KOPT-K1 (cell line): ENCODE measurements around the gene FGA.
"Not testable (repeated sequence)": the region's sequence is repeated elsewhere in the genome, so short reads cannot be mapped to it uniquely, and the experiment has no call there.

Source experiments
- H3K27ac ChIP-seq: fragments of 200-600 bp; sonication (generic); 2 replicates; pipeline ENCODE4 v1.5.1; 2016; ENCODE audit warnings: antibody characterized with exemption, mild to moderate bottlenecking, low read depth, low read length; ENCODE audit not compliant: poor library complexity, severe bottlenecking
- H3K36me3 ChIP-seq: fragments of 200-600 bp; sonication (generic); 2 replicates; pipeline ENCODE4 v1.5.1; 2017; ENCODE audit warnings: antibody characterized with exemption, mild to moderate bottlenecking, low read length, moderate library complexity; ENCODE audit not compliant: insufficient read depth
- H3K9me3 ChIP-seq: fragments of 200-600 bp; sonication (generic); 2 replicates; pipeline ENCODE4 v1.5.1; 2017; ENCODE audit warnings: antibody characterized with exemption, low read length, mild to moderate bottlenecking; ENCODE audit not compliant: insufficient read depth, poor library complexity, severe bottlenecking

The FGA gene

DNA sequence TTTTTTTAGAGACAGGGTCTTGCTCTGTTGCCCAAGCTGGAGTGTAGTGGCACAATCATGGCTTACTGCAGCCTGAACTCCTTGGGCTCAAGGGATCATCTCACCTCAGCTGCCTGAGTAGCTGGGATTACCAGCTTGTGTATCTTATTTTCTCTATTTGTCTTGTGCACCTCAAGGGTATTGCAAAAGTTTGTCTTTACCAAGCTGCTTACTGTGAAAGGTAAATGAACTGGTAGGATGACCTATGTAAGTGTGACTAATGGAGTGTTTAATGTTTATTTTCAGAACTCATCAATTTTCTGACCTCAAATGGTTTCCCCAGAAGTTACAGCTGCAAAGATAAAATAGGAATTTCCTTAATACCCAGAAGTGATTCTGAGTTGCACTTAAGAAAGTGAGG, 5.3 kb upstream of the FGA start:
- H3K36me3 ChIP-seq: no peaks in the 10 kb centered on the region
- H3K27ac ChIP-seq: no peak overlapping the region
- H3K9me3 ChIP-seq: no peaks in the 10 kb centered on the region

DNA sequence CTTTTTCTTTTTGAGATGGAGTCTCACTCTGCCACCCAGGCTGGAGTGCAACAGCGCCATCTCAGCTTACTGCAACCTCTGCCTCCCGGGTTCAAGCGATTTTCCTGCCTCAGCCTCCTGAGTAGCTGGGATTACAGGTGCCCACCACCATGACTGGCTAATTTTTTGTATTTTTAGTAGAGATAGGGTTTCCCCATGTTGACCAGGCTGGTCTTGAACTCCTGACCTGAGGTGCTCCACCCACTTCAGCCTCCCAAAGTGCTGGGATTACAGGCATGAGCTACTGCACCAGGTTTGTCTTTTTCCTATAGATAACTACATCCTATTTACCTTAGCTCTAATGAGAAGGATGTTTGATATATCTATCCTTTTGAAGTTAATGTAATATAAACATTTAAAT, 3.8 kb upstream of the FGA start:
- not testable (repeated sequence) for H3K27ac ChIP-seq

DNA sequence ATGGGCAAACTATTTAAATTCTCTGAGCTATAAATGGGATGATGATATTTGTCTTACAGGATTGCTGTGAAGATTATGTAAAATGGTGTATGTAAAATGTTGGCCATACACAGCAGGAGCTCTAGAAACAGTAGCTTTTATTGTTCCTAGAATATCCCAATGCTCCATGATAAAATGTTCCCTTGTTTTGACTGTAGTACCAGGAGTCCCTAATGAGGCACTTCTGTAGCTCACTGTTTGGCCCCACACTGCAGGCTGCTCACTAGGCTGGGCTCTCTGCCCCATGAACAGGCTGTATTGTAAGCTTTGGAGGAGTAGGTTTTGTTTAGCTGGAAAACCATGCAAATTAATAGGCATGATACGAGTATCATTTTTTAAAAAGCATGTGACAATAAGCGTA, 3.3 kb upstream of the FGA start:
- Histone ChIP-seq H3K27ac (no peak overlapping the region), H3K36me3 (no peaks in the 10 kb centered on the region), H3K9me3 (no peaks in the 10 kb centered on the region)

More for the DNA sequence above, 3.8 kb upstream of the FGA start:
- not testable (repeated sequence) for H3K9me3 ChIP-seq, H3K36me3 ChIP-seq

DNA sequence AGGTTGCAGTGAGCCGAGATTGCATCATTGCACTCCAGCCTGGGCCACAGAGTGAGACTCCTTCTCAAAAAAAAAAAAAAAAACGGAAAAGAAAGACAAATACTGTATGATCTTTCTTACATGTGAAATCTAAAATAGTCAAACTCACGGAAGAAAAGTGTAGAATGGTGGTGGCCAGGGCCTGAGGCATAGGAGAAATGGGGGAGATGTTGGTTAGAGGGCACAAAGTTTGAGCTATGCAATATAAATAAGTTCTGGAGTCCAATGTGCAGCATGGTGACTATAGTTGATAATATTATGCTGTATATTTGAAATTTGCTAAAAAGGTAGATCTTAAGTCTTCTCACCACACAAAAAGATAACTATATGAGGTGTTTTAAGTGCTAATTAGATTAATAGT, 1.3 kb upstream of the FGA start:
- H3K36me3 ChIP-seq: no peaks in the 10 kb centered on the region
- no peaks in the 10 kb centered on the region for H3K9me3 ChIP-seq
- no peak overlapping the region for H3K27ac ChIP-seq

DNA sequence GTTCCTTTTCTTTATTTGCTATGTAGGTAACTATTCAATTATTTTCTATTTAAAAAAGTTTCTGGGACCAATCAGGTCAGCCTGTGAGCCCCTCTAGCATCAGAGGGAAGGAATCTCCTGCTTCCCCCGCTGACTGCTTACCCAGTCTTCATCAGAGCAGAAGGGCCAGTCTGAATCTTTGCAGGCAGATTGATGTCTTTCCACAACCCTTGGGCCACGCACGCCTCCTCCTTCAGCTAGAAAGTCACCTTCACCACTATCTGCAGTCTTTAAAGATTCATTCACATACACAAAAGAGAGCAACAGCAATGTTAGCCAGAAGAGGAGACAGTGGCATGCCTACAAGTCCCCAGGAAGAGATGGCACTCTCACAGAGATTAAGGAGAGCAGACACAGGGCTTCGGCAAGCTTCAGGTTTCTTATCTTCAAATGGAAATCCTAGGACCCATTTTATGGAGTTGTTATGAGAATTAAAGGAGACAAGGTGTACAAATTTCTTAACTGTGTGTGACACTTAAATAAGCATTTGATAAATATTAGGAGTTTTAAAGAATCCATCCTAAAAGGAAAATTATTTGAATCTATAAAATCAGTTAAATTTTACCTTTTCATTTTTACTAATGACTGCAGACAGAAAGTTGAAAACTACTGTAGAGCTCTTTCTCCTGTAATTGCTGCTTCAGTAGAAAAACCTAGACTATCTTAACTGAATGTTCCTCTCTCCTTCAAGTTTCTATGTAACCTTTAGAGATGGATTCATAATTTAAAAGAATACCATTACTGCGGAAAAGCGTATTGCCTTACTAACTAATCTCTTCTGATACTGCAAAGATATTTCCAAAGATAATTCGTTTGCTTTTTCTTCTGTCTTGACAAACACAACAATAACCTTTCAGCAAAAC, 995 bp downstream of the FGA start:
- Histone ChIP-seq H3K36me3 (no peaks in the 10 kb centered on the region), H3K27ac (no peak overlapping the region), H3K9me3 (no peaks in the 10 kb centered on the region)

DNA sequence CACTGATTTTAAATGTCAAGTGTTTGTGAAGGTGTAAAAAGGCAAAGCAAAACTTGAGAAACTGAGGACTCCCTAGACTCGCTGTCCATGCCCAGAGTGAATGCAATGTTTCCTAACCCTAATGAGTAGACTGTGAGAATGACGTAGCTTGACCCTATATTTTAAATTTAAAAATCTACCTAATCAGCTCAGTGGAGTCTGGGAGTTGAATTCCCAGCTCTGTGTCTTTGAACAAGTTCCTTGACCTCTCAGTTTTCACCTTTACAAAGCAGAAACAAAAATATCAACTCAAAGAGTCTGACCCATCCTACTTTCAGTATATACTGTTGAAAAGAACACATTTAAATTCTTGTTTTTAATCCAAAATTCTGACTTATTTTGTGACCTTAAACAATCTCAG, 2.3 kb downstream of the FGA start:
- no peak overlapping the region for H3K27ac ChIP-seq
- no peaks in the 10 kb centered on the region for H3K36me3 ChIP-seq

DNA sequence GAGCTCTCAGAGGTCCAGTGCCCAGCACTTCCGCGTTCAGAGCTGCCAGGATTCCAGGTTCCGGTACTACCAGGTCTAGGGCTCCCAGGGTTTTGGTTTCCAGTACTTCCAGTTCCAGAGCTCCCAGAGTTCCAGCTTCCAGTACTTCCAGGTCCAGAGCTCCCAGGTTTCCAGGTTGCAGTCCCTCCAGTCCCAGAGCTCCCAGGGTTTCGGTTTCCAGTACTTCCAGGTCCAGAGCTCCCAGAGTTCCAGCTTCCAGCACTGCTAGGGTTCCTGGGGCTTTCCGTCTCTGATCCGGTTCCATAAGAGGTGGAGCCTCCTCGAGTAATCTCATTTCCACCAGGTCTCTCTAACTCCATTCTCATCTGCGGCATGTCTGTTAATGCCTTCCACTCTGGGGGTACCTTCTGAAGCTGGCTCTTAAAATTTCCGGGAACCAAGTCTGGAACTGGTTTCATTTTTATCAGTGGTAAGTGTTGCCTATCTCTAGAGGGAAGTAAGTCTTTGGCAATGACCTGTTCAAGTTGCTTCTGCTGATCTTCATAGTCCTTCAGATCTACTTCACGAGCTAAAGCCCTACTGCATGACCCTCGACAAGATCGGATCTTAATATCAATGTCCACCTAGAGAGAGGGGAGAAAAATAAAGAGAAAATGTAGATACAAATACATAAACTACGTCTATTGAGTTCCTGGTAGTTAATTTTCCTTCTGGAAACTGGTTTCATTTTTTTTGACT, 4.1 kb downstream of the FGA start:
- no peaks in the 10 kb centered on the region for H3K36me3 ChIP-seq
- H3K9me3 ChIP-seq: no peaks in the 10 kb centered on the region
- H3K27ac ChIP-seq: no peak overlapping the region

More for the DNA sequence above, 2.3 kb downstream of the FGA start:
- H3K9me3 ChIP-seq: no peaks in the 10 kb centered on the region

DNA sequence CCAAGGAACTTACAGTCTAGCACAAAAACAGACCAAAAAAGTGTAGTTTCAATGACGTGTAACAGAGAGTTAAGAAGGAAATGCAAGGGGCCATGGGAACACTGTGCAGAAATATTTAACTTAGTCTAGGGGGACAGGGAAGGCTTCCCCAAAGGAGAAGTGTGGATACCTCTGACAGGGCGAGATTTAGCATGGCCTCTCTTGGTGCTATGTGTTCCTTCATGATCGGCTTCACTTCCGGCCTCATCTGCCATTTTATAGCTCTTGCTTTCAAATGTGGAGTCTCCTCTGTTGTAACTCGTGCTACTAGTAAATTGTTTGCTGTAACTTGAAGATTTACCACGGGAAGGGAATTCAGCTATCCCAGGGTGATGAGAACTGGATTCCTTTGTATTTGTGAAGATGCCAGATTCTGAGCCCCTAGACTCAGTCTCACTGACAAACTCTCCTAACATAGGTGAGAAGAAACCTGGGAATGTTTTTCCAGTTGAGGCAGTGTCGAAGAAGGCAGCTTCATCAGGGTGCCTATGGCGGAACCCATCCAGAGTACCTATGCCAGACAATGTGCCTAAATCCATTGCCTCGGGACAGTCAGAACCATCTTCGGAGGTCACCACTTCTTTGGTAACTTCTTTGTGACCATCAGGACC, 5.0 kb downstream of the FGA start:
- H3K36me3 ChIP-seq: no peaks in the 10 kb centered on the region
- H3K27ac ChIP-seq: no peak overlapping the region
- H3K9me3 ChIP-seq: no peaks in the 10 kb centered on the region

DNA sequence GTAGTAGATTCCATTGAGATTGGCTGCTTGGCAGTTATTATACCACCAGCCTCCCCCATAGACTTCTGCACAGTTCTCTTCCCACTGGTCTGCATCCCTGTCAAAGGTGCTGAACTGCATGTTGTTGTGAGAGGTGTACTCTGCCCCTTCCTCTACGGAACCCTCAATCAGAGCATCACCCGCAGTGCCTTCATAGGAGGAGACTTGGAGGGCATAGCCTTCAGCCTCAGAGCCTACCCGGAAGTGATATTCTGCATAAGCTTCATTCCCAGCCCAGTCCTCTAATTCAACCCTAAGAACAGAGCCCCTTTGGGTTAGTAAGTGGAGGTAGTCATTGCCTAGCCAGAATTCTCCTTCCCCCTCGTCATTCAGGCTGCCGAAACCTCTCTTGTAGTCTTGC, 6.3 kb downstream of the FGA start:
- H3K9me3 ChIP-seq: no peaks in the 10 kb centered on the region
- H3K36me3 ChIP-seq: no peaks in the 10 kb centered on the region
- H3K27ac ChIP-seq: no peak overlapping the region

DNA sequence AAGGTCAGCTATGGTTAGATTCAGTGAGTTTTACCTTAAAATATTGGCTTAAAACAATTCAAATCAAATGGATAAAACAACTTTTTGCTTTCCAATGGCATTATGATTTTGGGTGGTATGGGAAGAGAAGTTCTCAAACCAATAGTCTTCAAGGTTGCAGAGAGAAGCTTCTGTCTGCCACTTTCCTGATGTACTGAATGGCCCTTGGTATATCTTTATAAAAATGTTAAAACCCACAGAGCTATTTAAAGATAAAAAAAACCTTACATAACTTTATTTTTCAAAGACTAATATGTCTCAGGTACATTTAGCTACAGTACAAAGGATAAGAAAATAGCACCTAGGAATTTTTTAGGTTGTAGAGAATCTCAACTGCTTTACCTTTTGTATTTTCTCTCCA, 6.9 kb downstream of the FGA start:
- no peaks in the 10 kb centered on the region for H3K36me3 ChIP-seq
- H3K27ac ChIP-seq: no peak overlapping the region
- H3K9me3 ChIP-seq: no peaks in the 10 kb centered on the region

DNA sequence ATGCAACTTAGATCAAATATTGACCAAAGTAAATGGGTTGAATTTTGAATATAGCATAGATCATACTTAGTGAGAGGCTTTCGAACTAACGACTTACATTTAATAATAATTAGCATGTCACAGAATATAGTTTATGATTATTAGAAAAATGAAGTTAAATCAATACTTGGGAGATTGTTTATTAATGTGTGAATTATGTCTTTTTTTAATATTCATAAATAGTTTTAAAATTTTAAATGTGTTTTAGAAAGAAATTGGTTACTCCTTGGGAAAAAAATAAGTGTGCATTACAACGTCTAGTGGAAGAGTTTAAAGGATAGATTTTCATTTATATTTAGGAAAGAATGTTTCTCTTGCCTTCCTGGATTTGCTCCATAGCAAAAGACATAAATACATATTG, 7.3 kb downstream of the FGA start:
- Histone ChIP-seq H3K27ac (no peak overlapping the region), H3K36me3 (no peaks in the 10 kb centered on the region), H3K9me3 (no peaks in the 10 kb centered on the region)

DNA sequence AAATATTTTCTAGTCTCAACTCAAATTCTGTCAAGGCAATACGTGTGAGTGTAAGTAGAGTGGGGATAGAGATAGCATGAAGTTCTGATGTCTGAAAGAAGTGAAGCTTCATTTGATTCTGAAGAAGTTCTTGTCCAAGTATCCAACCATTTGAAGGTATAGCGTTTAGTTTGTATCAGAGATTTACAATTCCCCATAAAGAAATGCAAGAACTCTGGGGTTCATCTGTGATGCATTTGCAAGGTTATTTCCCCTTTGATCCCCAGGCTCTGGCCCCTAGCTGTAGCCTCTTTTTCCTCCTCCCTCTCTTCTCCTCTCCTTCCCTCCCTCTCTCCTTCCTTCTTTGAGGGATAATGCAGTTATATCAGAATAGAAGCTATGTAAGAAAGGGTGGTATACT, 7.8 kb downstream of the FGA start:
- Histone ChIP-seq H3K36me3 (no peaks in the 10 kb centered on the region), H3K9me3 (no peaks in the 10 kb centered on the region), H3K27ac (no peak overlapping the region)

DNA sequence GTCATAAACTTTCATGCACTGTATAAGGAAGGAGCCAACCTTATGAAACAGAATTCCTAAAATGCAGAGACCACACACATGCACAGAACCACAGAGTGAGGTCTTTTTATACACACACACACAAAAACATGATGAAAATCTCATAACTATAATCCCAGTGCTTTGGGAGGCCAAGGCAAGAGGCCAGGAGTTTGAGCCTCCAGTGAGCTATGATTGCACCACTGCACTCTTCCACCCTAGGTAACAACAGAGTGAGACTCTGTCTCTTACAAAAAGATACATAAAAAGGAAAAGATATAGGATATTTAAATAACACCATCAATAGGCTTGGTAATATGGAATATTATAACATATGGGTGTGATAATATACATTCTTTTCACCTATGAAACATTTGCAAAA, 10.6 kb downstream of the FGA start:
- Histone ChIP-seq H3K27ac (no peak overlapping the region), H3K36me3 (no peaks in the 10 kb centered on the region), H3K9me3 (no peaks in the 10 kb centered on the region)

DNA sequence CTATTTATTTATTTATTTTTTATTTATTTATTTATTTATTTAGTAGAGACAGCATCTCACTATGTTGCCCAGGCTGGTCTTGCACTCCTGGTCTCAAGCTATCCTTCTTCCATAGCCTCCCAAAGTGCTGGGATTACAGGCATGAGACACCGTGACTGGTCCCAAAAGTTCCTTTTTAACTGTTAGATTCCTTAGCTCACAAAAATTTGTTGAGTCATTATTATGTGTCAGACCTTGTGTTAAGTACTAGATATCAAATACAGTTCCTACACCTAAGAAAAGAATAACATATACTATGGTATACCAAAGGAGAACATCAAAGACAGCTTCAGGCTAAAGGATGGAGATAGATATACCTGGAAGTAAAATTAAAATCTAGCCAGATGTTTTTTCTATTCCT, 11.6 kb downstream of the FGA start:
- Histone ChIP-seq H3K9me3 (no peaks in the 10 kb centered on the region), H3K36me3 (no peaks in the 10 kb centered on the region), H3K27ac (no peak overlapping the region)

DNA sequence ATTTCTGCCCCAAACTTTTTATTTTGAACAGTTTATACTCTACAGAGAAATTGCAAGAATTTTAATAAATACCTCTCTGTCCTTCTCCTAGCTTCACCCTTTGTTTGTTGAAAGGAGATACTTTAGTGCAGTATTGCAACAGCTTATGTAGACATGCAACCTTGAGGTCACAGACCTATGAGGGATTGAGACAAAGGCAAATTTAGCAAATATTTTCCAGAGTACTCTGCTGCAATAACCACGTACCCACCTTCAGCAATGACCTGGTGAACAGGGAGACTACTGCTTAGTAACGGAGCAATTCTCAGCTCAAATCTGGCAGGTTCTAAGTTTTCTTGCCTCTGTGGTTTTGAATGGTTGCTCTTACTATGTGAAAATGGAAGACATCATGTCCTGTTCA, 13.2 kb downstream of the FGA start:
- Histone ChIP-seq H3K9me3 (no peaks in the 10 kb centered on the region), H3K36me3 (no peaks in the 10 kb centered on the region), H3K27ac (no peak overlapping the region)
